ENCODE measurements around the gene GNB5. TPM values are rescaled to one million over a fixed set of nuclear protein-coding genes. Genes with fewer than 3 reads are reported as not detected.

The GNB5 gene
- total RNA-seq, 2 donors from 2014 or later, result 30.1 to 38.5 TPM

GRCh38 chr15:52186651-52187486, 4.3 kb downstream of the GNB5 start:
- Histone ChIP-seq H3K4me1 (peaks cover 0 to 13% of the 10 kb centered on the region in 2 donors), H3K27me3 (no peaks in the 10 kb centered on the region), H3K36me3 (no peaks in the 10 kb centered on the region), H3K27ac (peak overlapping the region; percentile 65 to 71), H3K4me3 (no peak overlapping the region), H3K9me3 (no peaks in the 10 kb centered on the region)
- TF ChIP-seq CTCF (IDR thresholded peaks at IDR 0.05), result no peak
- no peak for DNase-seq (ENCODE audit: low spot score)

- Histone ChIP-seq H3K36me3 (no peaks in the 10 kb centered on the region), H3K4me1 (peaks cover 0 to 19% of the 10 kb centered on the region in 2 donors), H3K9me3 (no peaks in the 10 kb centered on the region), H3K27ac (peak overlapping the region; percentile 65 to 71), H3K4me3 (no peak overlapping the region), H3K27me3 (no peaks in the 10 kb centered on the region)
- DNase-seq (ENCODE audit: low spot score), result no peak
- TF ChIP-seq CTCF (IDR thresholded peaks at IDR 0.05), result no peak
Measured at GRCh38 chr15:52185151-52185561, 6.0 kb downstream of the GNB5 start.

- Histone ChIP-seq H3K4me3 (no peak overlapping the region), H3K27me3 (no peaks in the 10 kb centered on the region), H3K4me1 (peaks cover 0 to 20% of the 10 kb centered on the region in 2 donors), H3K9me3 (no peaks in the 10 kb centered on the region), H3K36me3 (no peaks in the 10 kb centered on the region), H3K27ac (peak overlapping the region; percentile 65 to 71)
- DNase-seq (ENCODE audit: low spot score), result no peak
- TF ChIP-seq CTCF (IDR thresholded peaks at IDR 0.05), result no peak
Measured at GRCh38 chr15:52184721-52185120, 6.5 kb downstream of the GNB5 start.

DNA sequence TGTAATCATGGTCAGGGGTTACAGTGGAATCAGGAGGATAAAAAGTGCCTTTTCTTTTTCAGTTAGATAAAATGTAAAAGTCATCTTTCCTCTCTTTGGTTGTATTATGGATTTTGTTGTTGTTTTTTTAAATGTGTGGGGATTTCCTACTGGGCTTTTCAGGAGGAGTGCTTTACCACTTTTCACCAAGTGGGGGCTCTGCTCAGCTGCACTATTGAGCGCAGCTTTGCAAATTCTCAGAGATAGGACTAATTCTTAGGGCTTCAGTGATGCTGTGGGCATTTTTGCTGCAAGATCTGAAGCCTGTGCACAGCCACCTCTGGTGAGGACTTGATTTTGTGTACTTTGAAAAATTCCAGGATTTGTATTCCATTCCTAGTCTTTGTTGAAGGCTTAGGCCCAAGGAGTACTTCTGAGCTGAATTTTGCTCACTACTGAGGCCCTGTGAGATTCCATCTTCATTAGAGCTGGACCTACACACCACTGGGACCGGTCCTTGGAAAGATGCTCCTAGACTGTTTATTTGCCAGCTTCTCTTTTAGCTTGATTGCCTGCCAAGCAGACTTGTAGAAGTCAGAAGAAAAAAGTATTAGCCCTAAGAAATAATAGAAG, 7.5 kb downstream of the GNB5 start:
- Histone ChIP-seq H3K27me3 (no peaks in the 10 kb centered on the region), H3K4me3 (no peak overlapping the region), H3K36me3 (no peaks in the 10 kb centered on the region), H3K27ac (peak overlapping the region in 1 of 2 donors; percentile 2), H3K4me1 (peaks cover 0 to 24% of the 10 kb centered on the region in 2 donors), H3K9me3 (no peaks in the 10 kb centered on the region)
- DNase-seq (ENCODE audit: low spot score), result no peak
- TF ChIP-seq CTCF (IDR thresholded peaks at IDR 0.05), result peak; percentile 61 to 76

- no peaks in the 10 kb centered on the region for H3K9me3 ChIP-seq
- H3K4me3 ChIP-seq, result no peak overlapping the region
Measured at GRCh38 chr15:52181938-52182780, 9.0 kb downstream of the GNB5 start.

More at GRCh38 chr15:52181938-52182780, 9.0 kb downstream of the GNB5 start:
- Histone ChIP-seq H3K4me1 (peaks cover 0 to 27% of the 10 kb centered on the region in 2 donors), H3K27ac (no peak overlapping the region), H3K27me3 (no peaks in the 10 kb centered on the region), H3K36me3 (no peaks in the 10 kb centered on the region)
- no peak for TF ChIP-seq CTCF (IDR thresholded peaks at IDR 0.05)
- DNase-seq (ENCODE audit: low spot score), result no peak
